ENCODE results near the gene TRERF1.
A peak's percentile ranks its signal among the peaks of the same experiment; 100 is the strongest.
"Not testable (repeated sequence)": the region's sequence is repeated elsewhere in the genome, so short reads cannot be mapped to it uniquely, and the experiment has no call there.

TRERF1 gene

DNA sequence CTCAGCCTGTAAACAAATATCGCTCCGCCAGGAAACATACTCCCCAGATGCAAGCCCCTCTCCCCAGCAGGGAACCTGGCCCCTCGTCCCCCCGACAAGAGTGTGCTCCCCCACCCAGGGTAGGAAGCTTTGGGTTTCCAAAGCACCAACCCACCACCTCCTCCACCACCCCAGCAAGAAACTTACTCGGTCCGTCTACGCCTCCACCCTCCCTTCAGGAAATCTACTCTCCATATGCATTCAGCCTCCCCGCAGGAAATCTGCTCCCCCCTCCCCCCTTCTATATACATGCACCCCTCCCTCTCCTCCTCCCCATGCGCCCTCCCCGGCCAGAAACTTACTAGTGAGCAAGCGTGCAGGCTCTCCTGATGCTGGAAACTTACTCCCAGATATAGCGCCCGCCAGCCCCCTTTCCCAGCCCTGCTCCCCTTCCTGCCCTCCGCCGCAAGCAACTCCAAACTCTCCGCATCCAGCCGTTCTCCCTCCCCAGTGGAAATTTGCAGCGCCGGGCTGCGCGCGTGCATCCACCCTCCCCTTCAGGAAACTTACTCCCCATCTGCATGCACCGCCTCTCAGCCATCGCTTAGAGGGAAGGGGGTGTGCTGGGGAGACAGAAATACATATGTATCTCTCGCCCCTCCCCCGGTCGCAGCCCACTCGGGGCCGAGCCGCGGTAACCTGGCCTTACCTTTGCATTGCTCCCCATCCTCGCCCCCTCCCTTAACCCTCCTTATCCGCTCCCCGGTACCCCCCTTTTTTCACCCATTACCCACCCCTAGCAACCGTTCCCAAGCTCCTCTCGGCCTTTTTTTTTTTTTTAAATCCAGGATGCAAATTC lies at the start of gene TRERF1:
TRERF1 (minus strand) TSS at position 594 of the 838 bp plus-strand sequence. CDS start 182,336 bp downstream, outside the sequence.
- DNase-seq = peak; percentile 58

DNA sequence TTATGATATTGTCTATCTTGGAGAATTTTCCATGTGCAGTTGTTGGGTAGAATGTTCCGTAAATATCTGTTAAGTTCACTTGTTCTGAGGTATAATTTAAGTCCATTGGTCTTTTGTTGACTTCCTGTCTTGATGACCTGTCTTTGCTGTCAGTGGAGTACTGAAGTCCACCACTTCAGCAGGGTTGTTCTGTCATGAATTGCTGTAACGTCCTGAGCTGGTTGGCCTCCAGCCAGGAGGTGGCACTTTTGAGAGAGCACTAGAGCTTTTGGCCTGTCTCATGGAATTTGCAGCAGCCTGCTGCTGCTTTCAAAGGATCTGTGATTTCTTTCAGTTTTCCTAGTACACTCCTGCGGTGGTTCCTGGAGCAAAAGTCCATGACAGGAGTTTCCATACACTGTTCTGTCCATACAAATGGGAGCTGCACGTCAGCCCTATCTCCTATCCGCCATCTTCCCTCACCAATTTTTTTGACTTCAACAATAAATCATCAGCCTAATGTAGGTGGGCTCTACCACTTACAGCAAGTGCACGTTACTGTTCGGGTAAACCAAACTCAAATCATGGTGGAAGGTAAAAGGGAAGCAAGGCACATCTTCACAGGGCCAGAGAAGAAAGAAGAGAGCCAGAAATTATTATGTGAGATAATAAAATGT lies 46.9 kb upstream of the TRERF1 start:
- no peak for DNase-seq

- no peak for DNase-seq
Measured at GRCh38 chr6:42493914-42494539, 42.3 kb upstream of the TRERF1 start.

- DNase-seq = no peak
Measured at GRCh38 chr6:42488129-42488528, 36.4 kb upstream of the TRERF1 start.

DNA sequence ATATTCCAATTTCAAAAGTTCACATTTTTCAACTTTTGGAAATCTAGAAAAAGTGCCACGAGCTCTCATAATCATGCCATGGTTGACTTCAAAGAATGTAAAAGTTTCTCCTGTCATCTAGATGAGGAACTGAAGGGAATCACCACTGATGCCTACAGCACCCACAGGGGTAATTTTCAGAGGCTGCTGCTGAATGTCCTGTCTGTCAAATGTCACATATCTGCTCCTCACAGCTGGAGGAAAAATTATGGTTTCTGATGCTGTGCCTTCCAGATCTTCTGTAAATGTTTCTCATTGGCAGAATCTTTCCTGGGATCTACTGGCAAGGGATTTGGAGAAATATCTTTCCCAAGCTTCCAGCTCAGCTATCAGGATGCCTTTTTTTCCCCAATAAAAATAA lies 32.5 kb upstream of the TRERF1 start:
- no peak for DNase-seq

GRCh38 chr6:42482174-42482573 lies 30.4 kb upstream of the TRERF1 start:
- no peak for DNase-seq

DNA sequence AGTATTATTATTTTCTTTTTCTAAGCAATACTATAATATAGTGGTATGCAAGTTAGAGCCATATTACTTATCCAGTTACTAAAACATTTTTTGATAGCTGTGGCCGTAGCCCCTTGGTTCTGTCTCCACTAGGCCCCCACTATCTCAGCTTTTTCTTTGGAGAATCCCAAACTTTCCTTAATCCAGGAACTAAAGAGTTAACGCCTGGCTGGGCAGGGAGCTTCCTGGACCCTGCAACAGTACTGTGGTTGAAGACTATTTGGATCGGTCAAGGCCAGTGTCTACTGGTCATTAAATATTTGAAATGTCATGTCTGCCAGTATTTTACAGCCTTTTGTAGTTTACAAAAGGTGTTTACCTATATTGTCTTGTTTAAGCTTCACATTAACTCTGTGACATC lies 20.0 kb upstream of the TRERF1 start:
- no peak for DNase-seq

- no peak for DNase-seq
Measured at GRCh38 chr6:42471142-42471541, 19.4 kb upstream of the TRERF1 start.

DNA sequence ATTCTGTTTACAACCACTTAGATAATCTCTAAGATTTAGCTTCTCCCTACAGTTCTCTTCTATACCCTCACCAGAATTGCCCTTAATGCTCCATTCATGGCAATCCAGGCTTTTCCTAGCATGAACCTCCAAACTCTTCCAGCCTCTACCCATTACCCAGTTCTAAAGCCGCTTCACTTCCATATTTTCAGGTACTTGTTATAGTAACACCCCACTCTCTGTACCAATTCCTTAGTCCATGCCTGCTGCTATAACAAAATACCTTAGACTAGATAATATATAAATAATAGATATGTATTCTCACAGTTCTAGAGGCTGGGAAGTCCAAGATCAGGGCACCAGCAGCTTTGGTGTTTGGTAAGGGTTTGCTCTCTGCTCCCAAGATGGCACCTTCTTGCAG lies 16.5 kb upstream of the TRERF1 start:
- DNase-seq = no peak

GRCh38 chr6:42467651-42468050 lies 15.9 kb upstream of the TRERF1 start:
- no peak for DNase-seq

DNA sequence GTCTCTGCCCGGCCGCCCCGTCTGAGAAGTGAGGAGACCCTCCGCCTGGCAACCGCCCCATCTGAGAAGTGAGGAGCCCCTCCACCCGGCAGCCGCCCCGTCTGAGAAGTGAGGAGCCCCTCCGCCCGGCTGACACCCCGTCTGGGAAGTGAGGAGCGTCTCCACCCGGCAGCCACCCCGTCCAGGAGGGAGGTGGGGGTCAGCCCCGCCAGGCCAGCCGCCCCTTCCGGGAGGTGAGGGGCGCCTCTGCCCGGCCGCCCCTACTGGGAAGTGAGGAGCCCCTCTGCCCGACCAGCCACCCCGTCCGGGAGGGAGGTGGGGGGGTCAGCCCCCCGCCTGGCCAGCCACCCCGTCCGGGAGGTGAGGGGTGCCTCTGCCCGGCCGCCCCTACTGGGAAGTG lies 14.7 kb upstream of the TRERF1 start:
- DNase-seq = not testable (repeated sequence)

GRCh38 chr6:42462474-42462972 lies 10.8 kb upstream of the TRERF1 start:
- no peak for DNase-seq

GRCh38 chr6:42460883-42461282 lies 9.2 kb upstream of the TRERF1 start:
- DNase-seq = no peak

GRCh38 chr6:42459888-42460287 lies 8.2 kb upstream of the TRERF1 start:
- no peak for DNase-seq

DNA sequence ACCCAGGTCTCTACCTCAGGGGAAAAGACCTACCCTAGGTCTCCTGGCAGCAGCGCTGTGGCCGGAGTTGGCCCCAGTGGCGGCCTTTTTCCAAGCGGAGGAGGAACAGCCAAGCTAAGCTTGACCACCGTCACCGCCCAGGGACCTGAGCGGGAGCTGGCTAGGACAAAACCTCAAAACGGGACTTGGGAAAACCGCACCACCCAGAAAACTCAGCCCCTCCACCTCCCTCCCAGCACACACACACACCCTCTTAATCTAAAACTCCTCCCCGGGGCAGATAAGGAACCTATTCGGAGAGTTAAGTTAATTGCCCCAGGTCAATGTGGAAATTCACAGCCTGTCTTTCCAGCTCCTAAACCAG lies 2.7 kb upstream of the TRERF1 start:
- DNase-seq = no peak

DNA sequence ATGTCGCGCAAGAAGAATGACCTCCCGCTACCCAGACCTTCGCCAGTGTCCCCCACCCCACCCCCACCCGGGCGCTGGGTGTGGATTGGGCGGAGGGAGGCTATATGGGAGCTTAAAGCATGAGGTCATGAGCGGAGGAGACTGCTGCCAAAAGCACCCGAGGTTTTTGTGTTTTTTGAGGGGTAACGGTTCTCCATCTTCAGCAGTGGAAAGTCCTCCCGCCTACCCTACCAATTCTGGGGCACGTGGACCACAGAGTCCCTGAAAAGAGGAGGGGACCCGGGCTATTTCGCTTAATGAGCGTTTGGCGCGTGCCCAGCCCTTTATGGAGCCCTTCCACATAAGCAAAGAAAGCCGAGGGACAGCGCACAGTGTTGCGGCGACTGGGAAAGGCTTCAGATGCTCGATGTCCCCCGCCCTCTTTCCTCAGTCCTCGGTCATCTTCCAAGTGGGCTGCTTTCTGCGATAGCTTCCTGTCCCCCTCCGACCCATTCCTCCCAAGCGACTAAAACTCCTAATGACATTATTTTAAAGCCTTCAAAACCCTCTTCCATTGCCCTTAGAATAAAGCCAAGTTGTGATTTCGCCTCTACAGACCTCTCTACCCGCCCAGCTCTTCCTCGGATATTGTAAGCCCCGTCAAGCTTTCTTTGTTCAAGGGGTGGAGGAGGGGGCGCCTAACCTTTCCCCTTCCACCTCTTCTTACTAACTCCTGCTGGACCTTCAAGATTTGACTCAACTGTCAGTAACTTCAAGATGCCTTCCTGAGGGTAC lies 2.1 kb upstream of the TRERF1 start:
- DNase-seq = peak; percentile 15

GRCh38 chr6:42453031-42453653 lies 1.4 kb upstream of the TRERF1 start:
- peak; percentile 77 for DNase-seq

DNA sequence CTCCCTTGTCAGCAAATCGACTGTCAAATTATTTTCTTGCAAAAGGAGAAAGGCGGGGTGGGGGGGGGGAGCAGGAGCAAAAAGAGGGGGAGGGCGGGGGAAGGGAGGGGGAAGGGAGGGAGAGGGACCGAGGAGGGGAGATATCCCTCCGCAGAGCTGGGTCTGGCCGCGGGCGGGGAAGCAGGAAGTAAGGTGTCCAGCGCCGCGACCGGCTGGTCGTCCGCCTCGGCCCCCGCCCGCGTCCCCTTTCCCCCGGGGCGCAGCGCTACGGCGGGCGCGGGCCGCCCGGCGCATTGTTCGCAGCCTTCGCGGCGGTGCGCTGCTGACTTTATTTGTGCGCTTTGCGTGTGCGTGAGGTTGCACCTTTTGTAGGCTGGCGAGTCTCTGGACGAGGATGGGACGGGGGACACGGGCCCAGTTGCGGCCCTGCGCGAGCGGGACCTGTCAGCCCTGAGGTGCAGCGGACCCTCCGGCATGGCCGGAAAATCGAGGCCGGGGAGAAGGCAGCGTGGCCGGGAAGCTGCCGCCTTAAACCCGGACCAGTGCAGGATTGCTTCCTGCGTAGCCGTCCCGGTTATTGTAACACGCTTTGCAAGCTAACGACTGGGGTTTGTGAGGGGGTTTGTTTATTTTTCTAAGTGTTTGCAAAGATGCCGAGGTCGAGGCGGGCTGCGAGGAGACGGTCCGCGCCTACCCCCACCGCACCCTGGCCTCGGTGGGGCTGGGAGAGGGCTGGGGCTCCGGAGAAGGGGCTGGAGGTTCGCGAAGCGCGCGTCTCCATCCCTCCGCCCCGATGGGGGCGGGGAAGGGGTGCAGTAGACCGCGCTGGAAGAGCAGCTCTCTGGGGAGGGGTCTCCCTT lies 675 bp upstream of the TRERF1 start:
- peak; percentile 44 for DNase-seq

DNA sequence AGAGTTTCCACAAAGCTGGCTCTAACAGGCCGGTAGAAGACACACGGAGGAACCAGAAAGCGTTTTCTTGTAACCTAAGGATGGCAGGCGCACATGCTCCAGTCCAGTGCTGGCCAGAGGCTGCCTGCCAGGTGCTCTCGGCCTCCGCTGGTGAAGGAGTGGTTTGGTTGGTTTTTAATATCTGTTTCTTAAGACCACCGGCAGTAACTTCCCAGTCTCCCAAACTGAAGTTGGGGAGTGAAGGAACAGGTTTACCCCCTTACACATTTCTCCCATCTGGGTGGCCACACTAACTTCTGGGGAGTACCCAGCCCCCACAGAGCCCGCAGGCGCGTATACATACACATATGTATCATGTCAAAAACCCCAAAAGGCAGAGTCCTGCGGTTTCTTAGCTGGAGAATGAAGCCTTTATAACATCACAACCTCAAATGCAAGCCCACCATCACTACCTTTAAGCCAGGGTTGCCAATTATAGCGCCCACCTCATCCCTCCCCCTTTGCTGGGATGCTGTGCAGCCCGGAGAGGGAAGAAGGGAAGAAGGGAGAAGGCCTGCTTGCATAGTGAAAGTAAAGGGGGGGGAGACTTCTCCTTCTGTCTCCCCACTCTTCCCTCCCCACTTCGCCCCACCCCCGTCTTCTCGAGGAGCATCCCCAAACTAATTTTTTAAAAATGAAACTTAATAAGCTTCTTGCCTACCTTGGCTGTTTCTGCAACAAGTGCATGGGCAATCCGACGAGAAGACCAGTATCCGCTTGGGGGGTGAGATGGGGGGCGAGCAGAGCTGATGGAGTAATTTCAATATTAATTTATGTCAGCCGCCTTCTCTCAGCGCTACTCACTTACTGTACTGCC lies 1.0 kb downstream of the TRERF1 start:
- peak; percentile 35 for DNase-seq

DNA sequence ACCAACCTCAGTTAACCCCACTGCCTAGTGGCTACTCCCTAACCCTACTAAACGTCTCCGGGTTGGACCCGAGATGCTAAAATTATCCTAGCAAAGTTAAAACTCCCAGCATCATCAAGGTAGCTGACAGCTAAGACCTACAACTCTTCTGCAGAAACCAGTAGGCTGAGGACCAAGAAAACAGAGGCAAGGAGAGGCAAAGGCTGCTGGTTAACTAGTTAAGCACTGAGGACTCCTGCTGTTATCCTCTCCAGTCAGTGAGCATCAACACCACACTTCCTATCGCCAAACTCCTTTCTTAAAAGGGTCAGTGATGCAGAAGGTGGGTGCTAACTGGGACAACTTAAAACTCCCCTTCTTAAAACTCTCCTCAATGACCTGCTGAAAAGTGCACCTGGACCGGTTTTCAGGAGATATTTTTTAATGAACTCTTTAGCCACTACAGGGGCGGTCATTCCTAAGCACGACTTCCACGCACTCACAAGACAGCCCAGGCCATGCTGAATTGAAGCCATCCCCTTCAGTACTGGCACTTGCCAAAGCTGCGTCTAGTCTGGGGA lies 1.7 kb downstream of the TRERF1 start:
- no peak for DNase-seq

Data from stimulated activated CD4-positive, alpha-beta T cell treated with anti-CD3 and anti-CD28 coated beads, Interleukin-4, amount 100 ng/mL, for 1 hour (primary cell).